Stimulated activated CD4-positive, alpha-beta T cell treated with anti-CD3 and anti-CD28 coated beads, Interleukin-1b, Interleukin-23, amount 100 ng/mL, for 4 hours (primary cell): ENCODE results near the gene INPP5E.
A peak's percentile ranks its signal among the peaks of the same experiment; 100 is the strongest.

Source experiments
- DNase-seq, 2 donors: peaks; one replicate each; pipeline ENCODE4 v3.0.0-alpha.2; 2020; ENCODE audit warnings: low read depth in 2 of 2

The INPP5E gene

DNA sequence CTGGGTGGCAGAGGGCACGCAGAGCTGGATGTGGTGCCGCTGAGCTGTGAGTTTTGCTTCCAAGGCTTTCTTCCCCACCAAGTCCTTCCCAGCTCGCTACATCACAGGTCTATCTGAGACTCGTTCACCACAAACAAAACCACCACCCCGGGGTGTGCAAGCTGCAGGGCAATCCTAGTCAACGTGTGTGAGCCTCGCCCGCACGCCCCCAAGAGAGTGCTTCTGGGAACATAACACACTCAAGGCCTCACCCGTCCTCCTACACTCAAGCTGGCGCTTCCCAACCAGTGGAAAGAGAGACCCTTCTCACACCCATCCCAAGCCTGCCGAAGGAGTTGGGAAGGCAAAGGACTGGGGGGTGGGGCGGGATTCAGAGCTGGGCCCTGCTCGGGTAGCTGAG is 50.2 kb downstream of the INPP5E start:
- DNase-seq = no peak

DNA sequence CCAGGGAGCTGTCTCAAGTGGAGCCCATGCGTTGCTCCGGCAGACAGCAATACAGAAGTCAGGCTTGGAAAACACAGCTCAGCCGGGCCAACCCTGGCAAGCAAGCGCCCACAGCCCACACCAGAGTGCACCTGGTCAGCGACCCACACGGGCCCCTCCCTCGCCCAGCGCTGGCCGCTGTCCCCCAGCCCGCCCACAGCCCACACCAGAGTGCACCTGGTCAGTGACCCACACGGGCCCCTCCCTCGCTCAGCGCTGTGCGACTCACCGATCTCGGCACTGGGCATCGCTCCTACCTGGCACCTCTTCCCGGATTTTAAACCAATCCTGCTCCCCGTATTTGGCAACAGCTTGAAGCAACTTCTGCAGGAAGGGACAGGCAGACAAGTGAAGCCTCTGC is 52.4 kb downstream of the INPP5E start:
- DNase-seq = no peak

- DNase-seq = no peak
Measured at GRCh38 chr9:136386018-136386417, 53.6 kb downstream of the INPP5E start.

- DNase-seq = peak in 1 of 2 donors; percentile 25
Measured at GRCh38 chr9:136385015-136385414, 54.6 kb downstream of the INPP5E start.

DNA sequence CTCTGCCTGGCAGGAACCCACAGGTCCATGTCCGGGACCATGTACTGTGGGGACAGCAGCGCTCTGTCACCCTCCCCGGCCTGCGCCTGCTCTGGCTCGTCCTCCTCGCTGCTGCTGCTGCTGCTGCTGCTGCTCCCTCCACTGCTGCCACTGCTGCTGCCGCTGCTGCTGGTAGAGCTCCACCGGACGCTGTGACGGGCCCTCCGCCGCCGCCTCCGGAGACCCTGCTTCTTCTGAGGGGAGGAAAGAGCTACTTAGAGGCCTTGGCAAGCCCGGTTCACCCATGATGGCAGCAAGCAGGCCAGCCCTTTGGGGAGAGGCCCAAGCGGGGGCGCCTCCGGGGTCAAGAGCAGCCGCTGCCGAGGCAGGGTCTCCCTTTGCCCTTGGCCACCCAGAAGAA is 56.2 kb downstream of the INPP5E start:
- DNase-seq = no peak

- no peak for DNase-seq
Measured at GRCh38 chr9:136381966-136382513, 57.6 kb downstream of the INPP5E start.

- no peak for DNase-seq
Measured at GRCh38 chr9:136381311-136381710, 58.3 kb downstream of the INPP5E start.

DNA sequence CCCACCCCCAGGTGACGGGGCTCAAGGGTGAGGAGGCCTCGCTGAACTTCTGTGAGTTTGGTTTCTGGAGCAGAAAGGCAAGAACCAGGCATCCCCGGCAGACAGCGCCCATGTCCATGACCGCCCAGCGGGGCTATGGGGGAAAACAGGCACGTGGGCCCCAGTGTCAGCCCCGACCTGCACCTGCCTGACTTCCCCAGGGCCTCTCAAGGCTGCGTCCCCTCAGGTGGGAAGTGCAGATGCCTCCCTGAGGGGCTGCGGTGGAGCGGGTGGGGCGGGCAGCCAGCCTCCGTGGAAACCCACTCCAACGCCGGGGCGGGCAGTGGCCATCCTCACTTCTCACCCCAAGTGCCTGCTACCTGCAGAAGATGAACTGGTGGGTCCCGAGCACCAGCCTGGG is 59.3 kb downstream of the INPP5E start:
- no peak for DNase-seq

- DNase-seq = no peak
Measured at GRCh38 chr9:136379891-136380290, 59.8 kb downstream of the INPP5E start.

GRCh38 chr9:136379401-136379800 is 60.2 kb downstream of the INPP5E start:
- no peak for DNase-seq

DNA sequence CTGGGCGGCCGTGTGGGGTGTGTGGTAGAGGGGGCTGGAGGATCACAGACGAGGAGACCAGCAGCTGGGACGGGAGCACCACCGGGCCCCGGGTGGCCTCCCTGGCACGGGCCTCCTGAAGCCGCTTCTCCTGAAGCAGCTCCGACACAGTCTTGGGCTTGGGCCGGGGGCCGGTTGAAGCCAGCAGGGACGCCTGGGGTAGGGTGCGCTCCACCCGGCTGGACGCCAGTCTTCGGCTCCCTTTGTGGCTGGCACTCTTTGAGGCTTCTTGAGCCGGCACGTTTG is 60.7 kb downstream of the INPP5E start:
- no peak for DNase-seq
